GF-D8 (cell line): Measurements from ENCODE around the gene ATP2A3.
"Not testable (repeated sequence)": the region's sequence is repeated elsewhere in the genome, so short reads cannot be mapped to it uniquely, and the experiment has no call there.

Experiments used
- DNase-seq: peaks from one replicate; lab custom pipeline; 2025; lab: John Stamatoyannopoulos, UW

Gene ATP2A3

GRCh38 chr17:3954976-3955672 lies 9.1 kb downstream of the ATP2A3 start:
- DNase-seq, result no peak

- DNase-seq, result no peak
Observed at GRCh38 chr17:3954086-3954485, 10.2 kb downstream of the ATP2A3 start.

GRCh38 chr17:3953542-3953941 lies 10.7 kb downstream of the ATP2A3 start:
- no peak for DNase-seq

- no peak for DNase-seq
Observed at GRCh38 chr17:3952186-3952585, 12.1 kb downstream of the ATP2A3 start.

GRCh38 chr17:3951420-3951819 lies 12.8 kb downstream of the ATP2A3 start:
- no peak for DNase-seq

GRCh38 chr17:3951003-3951402 lies 13.2 kb downstream of the ATP2A3 start:
- no peak for DNase-seq

- DNase-seq, result no peak
Observed at GRCh38 chr17:3950584-3950983, 13.7 kb downstream of the ATP2A3 start.

GRCh38 chr17:3949418-3949817 lies 14.8 kb downstream of the ATP2A3 start:
- DNase-seq, result no peak

GRCh38 chr17:3948551-3948950 lies 15.7 kb downstream of the ATP2A3 start:
- DNase-seq, result not testable (repeated sequence)

GRCh38 chr17:3947318-3947810 lies 16.9 kb downstream of the ATP2A3 start:
- DNase-seq, result no peak

- no peak for DNase-seq
Observed at GRCh38 chr17:3946711-3947235, 17.5 kb downstream of the ATP2A3 start.

GRCh38 chr17:3944485-3945388 lies 19.5 kb downstream of the ATP2A3 start:
- DNase-seq, result no peak

GRCh38 chr17:3943240-3943891 lies 20.9 kb downstream of the ATP2A3 start:
- DNase-seq, result no peak

- no peak for DNase-seq
Observed at GRCh38 chr17:3940965-3941698, 23.1 kb downstream of the ATP2A3 start.

GRCh38 chr17:3937359-3937758 lies 26.9 kb downstream of the ATP2A3 start:
- no peak for DNase-seq

- DNase-seq, result no peak
Observed at GRCh38 chr17:3935825-3936355, 28.3 kb downstream of the ATP2A3 start.

GRCh38 chr17:3935140-3935542 lies 29.1 kb downstream of the ATP2A3 start:
- no peak for DNase-seq

GRCh38 chr17:3929764-3930163 lies 34.5 kb downstream of the ATP2A3 start:
- DNase-seq, result no peak

GRCh38 chr17:3929181-3929580 lies 35.1 kb downstream of the ATP2A3 start:
- DNase-seq, result no peak

- DNase-seq, result no peak
Observed at GRCh38 chr17:3928406-3928805, 35.8 kb downstream of the ATP2A3 start.

- no peak for DNase-seq
Observed at GRCh38 chr17:3927628-3928340, 36.5 kb downstream of the ATP2A3 start.
